CD14-positive monocyte (primary cell): ENCODE data around the gene ZNF423. TPM values are rescaled to one million over a fixed set of nuclear protein-coding genes. Genes with fewer than 3 reads are reported as not detected.

Source experiments
- DNase-seq, 3 donors: peaks; one replicate each; pipeline ENCODE4 v3.0.0-alpha.2; 2011 to 2022
- H2AFZ ChIP-seq: 2 replicates; pipeline ENCODE4 v1.6.0; 2012; ENCODE audit warnings: mild to moderate bottlenecking, low read depth, low read length, inconsistent platforms; ENCODE audit not compliant: insufficient read depth, poor library complexity, severe bottlenecking
- H3K27ac ChIP-seq, 2 donors: 1 replicate in 1 of 2; 2 replicates in 1 of 2; pipeline ENCODE4 v1.5.1; 2012 to 2013; ENCODE audit warnings: low read length in 2 of 2, control low read depth in 1 of 2, inconsistent platforms in 1 of 2, low read depth in 1 of 2, mild to moderate bottlenecking in 1 of 2
- H3K27me3 ChIP-seq, 2 donors: one replicate each; pipeline versions ENCODE4 v1.6.0 to v1.6.1; 2011 to 2013; ENCODE audit warnings: low read length in 2 of 2; ENCODE audit not compliant: control insufficient read depth in 2 of 2, insufficient read depth in 2 of 2
- H3K36me3 ChIP-seq, 2 donors: replicated peaks in 1 of 2; 1 replicate in 1 of 2; 2 replicates in 1 of 2; pipeline versions ENCODE4 v1.5.1 to v1.6.1; 2012 to 2013; ENCODE audit warnings: low read length in 2 of 2, control low read depth in 1 of 2, inconsistent platforms in 1 of 2, mild to moderate bottlenecking in 1 of 2; ENCODE audit not compliant: insufficient read depth in 2 of 2, control insufficient read depth in 1 of 2
- H3K4me1 ChIP-seq, 2 donors: 1 replicate in 1 of 2; 2 replicates in 1 of 2; pipeline versions ENCODE4 v1.5.1 to v1.6.1; 2012 to 2013; ENCODE audit warnings: low read length in 2 of 2, control low read depth in 1 of 2, inconsistent platforms in 1 of 2, mild to moderate bottlenecking in 1 of 2, moderate library complexity in 1 of 2; ENCODE audit not compliant: insufficient read depth in 2 of 2, control insufficient read depth in 1 of 2
- H3K4me2 ChIP-seq: replicated peaks from 2 replicates; pipeline ENCODE3; 2012; ENCODE audit warnings: low read length, moderate library complexity, mild to moderate bottlenecking; ENCODE audit not compliant: poor library complexity, severe bottlenecking; ENCODE audit errors: extremely low read depth
- H3K4me3 ChIP-seq, 3 experiments: fragments of 200-600 bp in 1 of 3; sonication (generic) in 1 of 3; replicated peaks in 1 of 3; 1 replicate in 2 of 3; 2 replicates in 1 of 3; pipeline ENCODE4 v1.5.1; 2011 to 2013; ENCODE audit warnings: low read length in 3 of 3, mild to moderate bottlenecking in 3 of 3, control low read depth in 2 of 3, low read depth in 2 of 3, inconsistent platforms in 1 of 3, moderate library complexity in 1 of 3
- H3K79me2 ChIP-seq: 2 replicates; pipeline ENCODE4 v1.6.0; 2012; ENCODE audit warnings: mild to moderate bottlenecking, control low read depth, inconsistent platforms, low read length, moderate library complexity; ENCODE audit not compliant: insufficient read depth
- H3K9ac ChIP-seq: 2 replicates; pipeline ENCODE4 v1.6.0; 2017; ENCODE audit warnings: low read length, mild to moderate bottlenecking; ENCODE audit not compliant: insufficient read depth, poor library complexity, severe bottlenecking
- H3K9me3 ChIP-seq, 2 donors: replicated peaks in 1 of 2; 1 replicate in 1 of 2; 2 replicates in 1 of 2; pipeline versions ENCODE4 v1.5.1 to v1.6.1; 2012 to 2013; ENCODE audit warnings: low read length in 2 of 2, control low read depth in 1 of 2; ENCODE audit not compliant: control insufficient read depth in 1 of 2, insufficient read depth in 1 of 2
- H4K20me1 ChIP-seq: 2 replicates; pipeline ENCODE4 v1.6.0; 2012; ENCODE audit warnings: mild to moderate bottlenecking, low read length, control low read depth, moderate library complexity; ENCODE audit not compliant: insufficient read depth
- H3K27ac Mint-ChIP-seq, 7 donors: one replicate each; pipeline ENCODE4 v1.8.0; 2020; ENCODE audit warnings: mild to moderate bottlenecking in 7 of 7, mixed read lengths in 7 of 7, moderate library complexity in 6 of 7, inconsistent platforms in 2 of 7
- H3K27me3 Mint-ChIP-seq, 3 donors: one replicate each; pipeline ENCODE4 v1.8.0; 2021 to 2022; ENCODE audit warnings: low read depth in 3 of 3, mild to moderate bottlenecking in 3 of 3, mixed read lengths in 3 of 3, moderate library complexity in 3 of 3, inconsistent platforms in 1 of 3
- H3K36me3 Mint-ChIP-seq, 2 donors: one replicate each; pipeline ENCODE4 v1.8.0; 2020; ENCODE audit warnings: mixed read lengths in 2 of 2, inconsistent platforms in 1 of 2, mild to moderate bottlenecking in 1 of 2
- H3K4me1 Mint-ChIP-seq: one replicate; pipeline ENCODE4 v1.8.0; 2020; ENCODE audit warnings: mild to moderate bottlenecking, mixed read lengths
- H3K4me3 Mint-ChIP-seq, 2 donors: one replicate each; pipeline ENCODE4 v1.8.0; 2020; ENCODE audit warnings: mild to moderate bottlenecking in 2 of 2, mixed read lengths in 2 of 2, moderate library complexity in 1 of 2
- H3K9me3 Mint-ChIP-seq, 7 donors: one replicate each; pipeline ENCODE4 v1.8.0; 2020 to 2022; ENCODE audit warnings: mixed read lengths in 7 of 7, mild to moderate bottlenecking in 6 of 7, moderate library complexity in 6 of 7, inconsistent platforms in 2 of 7
- WGBS: methylation state at CpG from one replicate; pipeline ENCODE4 v1.1.5; 2013; ENCODE audit warnings: missing lambda C conversion rate; ENCODE audit not compliant: insufficient coverage; 5-methylcytosine and 5-hydroxymethylcytosine counted together
- intact Hi-C, 2 donors: fragments of 100-400 bp; cut with micrococcal nuclease; formaldehyde crosslinking; loops; one replicate each; pipeline versions ENCODE4 v1.15.0 to v1.15.1; 2023
- polyA plus RNA-seq, 3 donors: library from polyadenylated mRNA; depleted of rRNA in 1 of 3; unstranded in 2 of 3; stranded (reverse) in 1 of 3; fragments of 300-500 nt in 2 of 3; fragments of >200 nt in 1 of 3; fragmentation: Illumina TruSeq in 2 of 3; gene quantifications; 1 replicate in 2 of 3; 2 replicates in 1 of 3; pipeline ENCODE4 v1.2.3, GENCODE V29; 2012 to 2021
- TF ChIP-seq, protein P1 (sequence below): fragments of 200-600 bp; IDR thresholded peaks from one replicate; pipeline ENCODE4 v1.8.0; 2022; ENCODE audit warnings: antibody characterized with exemption, mild to moderate bottlenecking

ZNF423 gene
- polyA plus RNA-seq, 3 donors: not detected

DNA sequence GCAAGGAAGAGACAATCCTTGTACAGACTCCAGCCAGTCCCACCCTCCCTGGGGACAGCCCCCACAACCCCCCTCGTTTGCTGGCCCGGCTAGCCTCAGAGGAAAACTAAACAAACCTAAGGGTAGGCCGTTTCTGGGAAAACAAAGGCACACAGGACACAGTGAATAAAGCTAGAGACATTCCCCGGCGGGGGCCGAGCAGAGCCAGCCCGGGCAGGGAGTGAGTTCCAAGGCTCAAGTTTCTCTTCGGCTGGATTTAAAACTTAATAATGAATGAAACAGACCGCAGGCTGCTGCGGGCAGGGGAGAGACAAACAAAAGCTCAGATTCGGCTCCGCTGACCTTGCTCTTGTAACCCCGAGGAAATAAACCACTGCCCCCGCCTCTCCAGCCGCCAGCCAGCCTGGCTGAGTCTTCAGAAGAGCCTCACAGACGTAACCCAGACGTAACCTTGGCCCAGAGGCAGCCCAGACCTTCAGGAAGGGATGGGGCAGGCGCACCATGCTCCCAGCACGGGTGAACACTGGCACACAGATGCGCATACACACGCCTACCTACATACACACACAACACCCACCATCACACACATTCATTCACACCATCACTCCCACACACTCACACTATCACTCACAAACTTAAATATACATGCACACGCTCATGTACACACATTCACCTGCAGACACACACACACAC, 216.0 kb downstream of the ZNF423 start:
- H3K4me1 Mint-ChIP-seq: no peaks in the 10 kb centered on the region
- H3K27me3 Mint-ChIP-seq: peaks cover 2 to 6% (median 4%) of the 10 kb centered on the region in 3 donors
- DNase-seq: no peak
- H3K4me3 Mint-ChIP-seq: no peak overlapping the region
- H3K36me3 Mint-ChIP-seq: no peaks in the 10 kb centered on the region
- Histone ChIP-seq H3K36me3 (no peaks in the 10 kb centered on the region), H3K4me1 (no peaks in the 10 kb centered on the region), H4K20me1 (no peaks in the 10 kb centered on the region), H3K4me3 (no peak overlapping the region), H3K27ac (no peak overlapping the region), H3K9me3 (no peaks in the 10 kb centered on the region), H3K9ac (no peak overlapping the region), H3K4me2 (no peak overlapping the region), H3K79me2 (no peaks in the 10 kb centered on the region), H2AFZ (no peak overlapping the region), H3K27me3 (no peaks in the 10 kb centered on the region)
- no peak overlapping the region for H3K27ac Mint-ChIP-seq
- H3K9me3 Mint-ChIP-seq: peaks cover 0 to 6% (median 0%) of the 10 kb centered on the region in 7 donors
- TF ChIP-seq, protein P1, sequence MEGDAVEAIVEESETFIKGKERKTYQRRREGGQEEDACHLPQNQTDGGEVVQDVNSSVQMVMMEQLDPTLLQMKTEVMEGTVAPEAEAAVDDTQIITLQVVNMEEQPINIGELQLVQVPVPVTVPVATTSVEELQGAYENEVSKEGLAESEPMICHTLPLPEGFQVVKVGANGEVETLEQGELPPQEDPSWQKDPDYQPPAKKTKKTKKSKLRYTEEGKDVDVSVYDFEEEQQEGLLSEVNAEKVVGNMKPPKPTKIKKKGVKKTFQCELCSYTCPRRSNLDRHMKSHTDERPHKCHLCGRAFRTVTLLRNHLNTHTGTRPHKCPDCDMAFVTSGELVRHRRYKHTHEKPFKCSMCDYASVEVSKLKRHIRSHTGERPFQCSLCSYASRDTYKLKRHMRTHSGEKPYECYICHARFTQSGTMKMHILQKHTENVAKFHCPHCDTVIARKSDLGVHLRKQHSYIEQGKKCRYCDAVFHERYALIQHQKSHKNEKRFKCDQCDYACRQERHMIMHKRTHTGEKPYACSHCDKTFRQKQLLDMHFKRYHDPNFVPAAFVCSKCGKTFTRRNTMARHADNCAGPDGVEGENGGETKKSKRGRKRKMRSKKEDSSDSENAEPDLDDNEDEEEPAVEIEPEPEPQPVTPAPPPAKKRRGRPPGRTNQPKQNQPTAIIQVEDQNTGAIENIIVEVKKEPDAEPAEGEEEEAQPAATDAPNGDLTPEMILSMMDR: no peak
- 89% methylated on average over 20 of the region's 22 CpGs for WGBS
- intact Hi-C loops: no loop called here

- Mint-ChIP-seq H3K4me3 (no peak overlapping the region), H3K27ac (no peak overlapping the region), H3K36me3 (no peaks in the 10 kb centered on the region), H3K27me3 (peaks cover 2 to 6% (median 5%) of the 10 kb centered on the region in 3 donors), H3K9me3 (peaks cover 0 to 3% (median 0%) of the 10 kb centered on the region in 7 donors), H3K4me1 (no peaks in the 10 kb centered on the region)
- Histone ChIP-seq H4K20me1 (no peaks in the 10 kb centered on the region), H3K9me3 (no peaks in the 10 kb centered on the region), H3K79me2 (no peaks in the 10 kb centered on the region), H3K4me3 (no peak overlapping the region), H3K4me1 (no peaks in the 10 kb centered on the region), H3K27ac (no peak overlapping the region), H3K9ac (no peak overlapping the region), H2AFZ (no peak overlapping the region), H3K27me3 (no peaks in the 10 kb centered on the region), H3K36me3 (no peaks in the 10 kb centered on the region), H3K4me2 (no peak overlapping the region)
- TF ChIP-seq, protein P1: no peak
- DNase-seq: no peak
- WGBS: 49% methylated on average over 14 of the region's 23 CpGs
- intact Hi-C loops: no loop called here
These were observed 217.0 kb downstream of the ZNF423 start for GRCh38 chr16:49638673-49639610.
